NCI-H1417 (cell line): ENCODE measurements around the gene FAM170A.
A peak's percentile ranks its signal among the peaks of the same experiment; 100 is the strongest.

Source experiments
- DNase-seq, 3 experiments: peaks; one replicate each; lab custom pipeline; 2025; lab: John Stamatoyannopoulos, UW

FAM170A gene, protein sequence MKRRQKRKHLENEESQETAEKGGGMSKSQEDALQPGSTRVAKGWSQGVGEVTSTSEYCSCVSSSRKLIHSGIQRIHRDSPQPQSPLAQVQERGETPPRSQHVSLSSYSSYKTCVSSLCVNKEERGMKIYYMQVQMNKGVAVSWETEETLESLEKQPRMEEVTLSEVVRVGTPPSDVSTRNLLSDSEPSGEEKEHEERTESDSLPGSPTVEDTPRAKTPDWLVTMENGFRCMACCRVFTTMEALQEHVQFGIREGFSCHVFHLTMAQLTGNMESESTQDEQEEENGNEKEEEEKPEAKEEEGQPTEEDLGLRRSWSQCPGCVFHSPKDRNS

DNA sequence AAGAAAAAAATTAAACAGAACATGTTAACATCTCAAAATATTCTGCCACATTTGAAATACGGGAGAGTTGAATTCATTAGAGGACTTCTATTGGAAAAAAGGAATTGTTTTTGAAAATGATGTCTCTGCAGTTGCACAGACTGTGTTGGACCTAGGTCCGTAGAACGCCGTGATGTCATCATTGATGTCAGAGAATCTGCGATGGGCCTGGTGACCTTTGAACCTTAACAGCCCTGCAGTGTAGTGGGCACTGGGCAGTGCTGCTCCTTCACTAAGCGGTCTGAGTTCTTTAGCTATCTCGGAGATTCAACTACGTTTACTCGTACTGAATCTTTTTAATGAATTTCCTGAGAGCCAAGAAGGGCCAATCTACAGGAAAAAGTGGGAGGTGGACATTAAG lies at the start of gene FAM170A:
TSS of gene FAM170A (plus strand) at position 220 of the 400 bp plus-strand sequence. CDS start 211 bp downstream, outside the sequence.
- DNase-seq = no peak

DNA sequence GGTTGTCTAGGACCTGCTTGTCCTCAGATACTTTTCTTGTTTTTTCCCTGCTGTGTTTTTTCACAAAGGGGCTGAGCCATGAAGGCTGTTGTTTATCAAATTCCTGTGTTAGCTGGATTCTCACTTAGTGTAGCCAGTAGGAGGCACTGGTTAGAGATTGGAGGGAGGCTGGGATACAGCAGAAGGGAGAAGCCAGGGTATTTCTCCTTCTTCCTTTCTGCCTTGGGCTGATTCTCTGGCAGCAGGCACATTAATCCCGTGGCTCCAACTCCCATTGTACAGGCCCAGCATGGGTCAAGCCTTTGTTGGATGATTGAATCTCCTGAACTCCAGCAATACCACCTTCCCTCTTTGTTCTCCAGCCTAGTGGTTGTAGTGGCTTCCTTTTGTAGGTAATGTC lies 46.4 kb upstream of the FAM170A start:
- DNase-seq = no peak

DNA sequence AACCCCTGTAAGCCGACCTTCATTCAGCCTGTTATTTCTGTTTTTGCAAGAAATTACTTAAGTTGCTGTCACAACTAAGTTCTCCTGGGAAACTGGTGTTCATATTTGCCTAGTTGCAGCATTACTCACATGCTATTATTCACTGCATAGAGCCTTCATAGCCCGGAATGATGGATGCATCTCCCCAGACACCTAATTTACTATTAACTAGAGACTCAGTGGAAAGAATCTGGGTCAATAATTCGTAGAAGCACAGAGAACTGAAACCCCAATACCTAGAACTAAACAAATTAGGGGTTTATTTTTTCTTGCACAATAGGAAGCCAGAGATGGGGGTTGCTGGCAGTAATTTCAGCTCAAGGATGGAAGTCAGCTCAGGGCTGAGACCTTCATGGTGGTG lies 45.7 kb upstream of the FAM170A start:
- DNase-seq = no peak

DNA sequence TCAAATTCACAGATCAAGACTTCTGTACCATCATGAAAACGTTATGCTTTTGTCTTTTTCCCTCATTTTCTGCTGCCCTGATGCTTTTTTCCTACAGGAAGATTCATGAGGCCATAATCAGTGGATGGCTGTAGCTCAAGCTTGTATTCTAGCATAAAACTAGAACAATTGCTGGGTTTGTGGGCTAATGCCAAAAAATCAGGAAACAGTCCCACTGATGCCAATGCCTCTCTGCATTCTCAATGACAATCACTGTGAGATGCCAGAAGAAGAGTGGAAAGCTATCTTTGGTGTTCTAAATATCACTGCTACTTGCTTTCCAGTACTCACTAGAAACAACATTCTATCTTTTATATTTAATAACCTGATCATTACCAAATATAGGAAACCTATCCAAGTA lies 33.3 kb upstream of the FAM170A start:
- DNase-seq = no peak

DNA sequence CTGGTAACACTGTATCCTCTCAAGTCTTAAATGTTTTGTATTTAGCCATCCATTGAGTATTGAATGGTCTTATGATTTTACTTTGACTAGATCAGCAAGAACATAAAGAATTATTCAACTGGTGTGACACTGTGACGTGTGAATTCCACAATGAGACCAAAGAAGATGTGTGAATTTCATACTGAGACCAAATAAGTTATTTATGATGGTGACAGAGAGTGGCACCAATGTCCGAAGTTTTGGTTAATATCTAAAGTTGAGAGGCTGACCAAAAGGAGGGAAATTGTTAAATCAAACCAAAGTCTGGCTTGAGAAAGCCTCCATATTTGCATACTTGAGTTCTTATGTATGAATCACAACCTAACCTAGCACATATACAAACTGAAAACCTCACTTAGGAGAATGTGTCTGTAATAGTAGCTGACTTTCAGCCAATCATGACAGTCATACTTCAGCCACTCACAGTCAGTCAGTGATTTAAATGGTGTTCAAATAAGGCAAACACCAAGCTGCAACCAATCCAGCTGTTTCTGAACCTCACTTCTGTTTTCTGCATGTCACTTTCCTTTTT lies 31.5 kb upstream of the FAM170A start:
- no peak for DNase-seq

DNA sequence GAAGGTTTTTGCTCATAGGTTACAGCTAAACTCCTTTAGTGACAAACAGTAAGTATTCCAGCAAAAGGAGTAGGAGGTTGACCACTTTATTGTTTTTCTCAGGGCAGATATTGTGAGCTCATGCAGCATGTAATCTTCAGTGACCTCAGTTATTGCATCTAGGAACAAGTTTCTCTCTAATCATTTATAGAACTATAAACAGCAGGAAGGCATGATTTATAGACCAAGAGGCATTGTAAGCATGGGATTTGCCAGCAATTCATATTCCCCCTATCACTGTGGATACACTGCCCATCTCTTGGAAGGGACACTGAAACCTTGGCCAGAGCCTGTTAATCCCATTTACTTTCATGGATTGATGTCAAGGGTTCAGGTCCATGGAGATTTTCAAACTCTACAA lies 15.4 kb upstream of the FAM170A start:
- no peak for DNase-seq

DNA sequence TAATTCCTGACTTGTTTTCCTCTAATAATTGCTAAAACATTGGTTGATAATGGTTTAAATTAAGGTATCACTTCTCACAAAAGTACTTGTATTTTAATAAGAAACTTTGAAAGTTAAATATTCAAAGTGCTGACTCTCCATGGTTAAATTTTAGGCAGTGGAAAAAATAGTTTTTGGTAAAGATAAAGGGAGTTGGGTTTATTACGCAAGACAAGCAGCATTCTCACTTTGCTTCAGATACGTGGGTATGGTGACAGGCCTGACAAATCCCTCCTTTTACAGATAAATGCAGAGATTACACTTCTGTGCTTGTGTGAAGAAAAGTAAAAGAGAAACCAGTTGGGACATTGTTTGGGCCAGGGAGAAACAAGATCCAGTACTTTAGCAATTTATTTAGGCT lies 14.5 kb upstream of the FAM170A start:
- DNase-seq = no peak

DNA sequence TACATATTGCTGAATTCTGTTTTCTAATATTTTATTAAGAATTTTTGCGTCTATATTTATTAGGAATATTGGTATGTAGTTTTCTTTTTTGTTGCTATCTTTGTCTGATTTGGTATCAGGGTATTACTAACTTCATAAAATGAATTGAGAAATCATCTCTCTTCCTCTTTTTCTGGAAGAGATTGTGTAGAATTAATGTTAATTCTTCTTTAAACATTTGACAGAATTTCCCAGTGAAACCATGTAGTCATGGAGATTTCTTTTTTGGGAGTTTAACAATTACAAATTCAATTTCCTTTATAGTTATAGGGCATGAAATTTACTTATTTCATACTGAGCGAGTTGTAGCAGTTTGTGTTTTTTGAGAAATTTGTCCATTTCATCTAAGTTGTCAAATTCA lies 3.3 kb upstream of the FAM170A start:
- no peak for DNase-seq

DNA sequence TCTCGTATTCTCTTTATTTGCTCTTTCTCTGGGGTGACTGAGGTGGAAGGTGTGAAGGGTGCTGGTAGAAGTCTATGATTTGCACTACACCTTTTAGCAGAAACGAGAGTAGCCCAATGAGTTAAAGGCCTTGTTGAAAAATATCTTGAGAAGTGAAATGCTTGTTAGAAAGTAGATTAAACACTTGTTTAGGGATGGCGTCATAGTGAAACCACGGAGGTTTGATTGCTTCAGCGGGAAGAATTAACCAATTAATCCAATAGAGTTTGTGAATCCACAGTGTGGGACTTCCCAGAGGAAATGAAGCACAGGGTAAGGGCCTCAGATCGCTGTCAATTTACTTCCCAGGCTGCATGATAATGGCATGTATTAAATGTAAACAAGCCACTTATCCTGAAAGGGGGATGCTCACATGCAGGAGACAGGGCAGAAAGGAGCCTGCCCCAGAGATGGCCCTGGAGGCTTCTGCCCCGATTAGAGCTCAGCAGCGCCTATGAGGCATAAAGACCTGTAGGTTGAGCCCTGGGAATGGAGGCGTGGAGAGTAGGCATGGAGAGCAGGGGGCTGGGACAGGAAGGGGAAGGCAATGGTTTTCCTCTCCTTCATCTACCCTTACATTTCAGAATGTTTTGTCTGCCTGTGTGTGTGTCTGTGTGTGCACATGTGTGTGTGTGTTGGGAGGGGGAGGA lies 1.5 kb downstream of the FAM170A start:
- peak in 1 of 3 experiments; percentile 13 for DNase-seq

DNA sequence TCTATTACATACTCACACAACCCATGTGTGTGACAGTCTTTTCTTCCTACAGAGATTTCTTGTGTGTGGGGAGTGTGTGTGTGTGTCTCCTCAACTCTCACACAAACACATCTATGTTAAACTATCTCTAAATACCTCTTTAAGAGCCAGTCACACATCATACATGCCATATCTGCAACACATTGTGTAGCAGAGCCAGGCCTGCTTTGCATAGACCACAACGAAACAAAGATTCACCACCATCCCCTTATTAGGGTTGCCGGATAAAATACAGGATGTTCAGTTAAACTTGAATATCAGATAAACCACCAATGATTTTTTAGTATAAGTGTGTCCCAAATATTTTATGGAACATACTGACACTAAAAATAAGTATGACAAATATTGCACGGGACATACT lies 2.3 kb downstream of the FAM170A start:
- no peak for DNase-seq

DNA sequence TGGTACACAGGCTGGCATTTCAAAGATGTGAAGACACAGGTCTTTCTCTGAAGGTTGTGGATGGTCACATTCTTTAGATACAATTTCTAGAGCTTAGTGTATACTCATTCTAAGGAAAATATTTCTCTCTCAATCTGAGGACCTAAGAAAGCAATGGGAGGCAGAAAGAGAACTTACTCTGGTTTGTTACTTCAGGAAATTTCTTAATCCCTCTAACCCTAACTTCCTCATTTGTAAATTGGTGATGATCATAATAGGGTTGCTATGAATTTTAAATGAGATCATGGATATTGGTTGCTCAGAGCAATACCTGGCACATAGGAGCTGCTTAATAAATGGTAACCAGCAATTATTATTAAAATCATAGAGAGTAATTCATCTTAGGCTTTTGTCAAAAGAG lies 22.1 kb downstream of the FAM170A start:
- no peak for DNase-seq

DNA sequence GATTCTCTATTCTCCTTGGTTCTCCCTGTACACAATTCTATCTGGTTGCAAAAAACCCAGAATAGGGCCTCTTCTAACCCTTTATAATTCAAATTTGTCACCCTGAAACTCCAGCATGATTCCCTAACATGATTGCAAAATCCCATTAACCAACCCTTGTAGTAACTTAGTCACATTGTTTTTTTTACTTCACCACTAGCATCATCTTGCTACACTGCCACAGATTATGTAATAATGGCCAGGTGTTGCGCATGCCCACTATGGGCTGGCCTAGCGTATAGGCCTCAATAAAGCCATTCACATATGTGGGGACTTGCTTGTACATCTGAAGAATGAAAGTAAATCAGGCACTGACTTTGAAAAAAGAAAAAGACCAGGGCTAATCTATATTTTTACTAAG lies 25.7 kb downstream of the FAM170A start:
- DNase-seq = no peak

DNA sequence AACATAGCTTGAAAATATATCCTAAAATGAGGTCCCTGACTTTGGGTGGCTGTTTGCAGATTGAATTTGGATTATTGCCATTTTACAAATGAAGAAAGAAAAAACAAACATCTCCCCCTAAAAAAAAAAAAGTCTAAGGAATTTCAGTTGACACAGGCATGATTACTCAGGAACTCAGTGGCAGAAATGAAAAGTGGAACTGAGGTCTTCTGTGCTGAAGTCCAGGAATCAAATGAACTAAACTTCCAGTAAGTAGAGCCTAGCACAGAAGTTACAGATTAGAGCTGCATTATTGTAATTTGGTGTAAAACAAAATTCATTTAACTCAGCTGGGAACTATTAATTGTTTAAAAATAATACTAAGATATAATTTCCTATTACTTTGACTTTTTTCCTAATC lies 26.7 kb downstream of the FAM170A start:
- no peak for DNase-seq

DNA sequence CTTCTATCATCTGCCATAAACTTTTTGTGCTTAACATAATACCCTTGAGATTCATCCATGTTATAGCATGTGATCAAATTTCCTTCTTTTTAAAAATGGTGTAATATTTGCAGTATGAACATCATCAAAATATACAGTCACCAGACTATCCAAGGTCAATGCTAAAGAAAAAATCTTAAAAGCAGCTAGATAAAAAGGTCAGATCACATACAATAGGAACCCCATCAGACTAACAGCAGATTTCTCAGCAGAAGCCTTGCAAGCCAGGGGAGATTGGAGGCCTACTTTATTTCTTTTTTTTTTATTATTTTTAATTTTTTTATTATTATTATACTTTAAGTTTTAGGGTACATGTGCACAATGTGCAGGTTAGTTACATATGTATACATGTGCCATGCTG lies 37.2 kb downstream of the FAM170A start:
- no peak for DNase-seq

DNA sequence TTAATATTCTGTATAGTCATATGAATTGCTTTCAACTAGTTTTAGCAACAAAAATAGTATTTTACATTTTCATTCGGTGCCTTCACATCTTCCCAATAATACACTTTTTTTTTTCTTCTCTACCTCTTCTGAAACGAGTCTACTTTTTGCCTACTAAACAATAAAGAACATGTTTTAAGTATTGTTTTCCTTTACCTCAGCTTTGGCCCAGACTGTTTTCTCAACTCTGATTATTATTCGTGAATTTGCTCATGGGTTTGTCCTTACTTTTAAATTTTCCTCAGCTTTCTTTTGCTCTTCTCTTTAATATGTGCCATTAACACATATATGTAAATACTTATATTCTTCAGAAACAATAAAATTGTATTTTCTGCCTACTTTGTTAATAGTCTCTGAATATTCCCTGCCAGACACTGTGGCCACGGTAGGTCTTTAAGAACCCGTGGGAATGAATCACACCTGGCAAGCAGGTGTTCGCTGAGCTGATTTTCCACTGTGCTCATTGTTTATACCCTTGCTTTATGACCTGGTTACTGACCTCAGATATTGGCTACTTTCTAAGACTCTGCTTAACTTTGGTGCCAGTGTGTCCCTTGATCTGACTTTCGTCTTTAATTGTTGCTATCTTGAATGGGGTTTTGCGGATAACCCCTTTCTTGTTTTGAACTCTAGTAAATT lies 49.1 kb downstream of the FAM170A start:
- DNase-seq = peak in 2 of 3 experiments; percentile 3 to 35

DNA sequence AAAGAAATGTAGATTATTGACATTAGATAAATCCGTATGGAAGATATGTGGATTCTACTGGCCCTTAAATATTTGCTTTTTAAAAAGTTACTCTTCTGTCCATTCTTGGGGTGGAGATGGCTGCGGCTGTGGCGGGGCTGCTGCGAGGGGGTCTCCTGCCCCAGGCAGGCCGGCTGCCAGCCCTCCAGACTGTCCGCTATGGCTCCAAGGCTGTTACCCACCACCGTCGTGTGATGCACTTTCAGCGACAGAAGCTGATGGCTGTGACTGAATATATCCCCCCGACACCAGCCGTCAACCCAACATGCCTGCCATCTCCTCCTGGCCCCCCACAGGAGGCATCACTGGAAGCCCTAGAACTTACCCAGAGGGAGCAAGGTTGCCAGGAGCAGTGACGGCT lies 50.7 kb downstream of the FAM170A start:
- DNase-seq = no peak

DNA sequence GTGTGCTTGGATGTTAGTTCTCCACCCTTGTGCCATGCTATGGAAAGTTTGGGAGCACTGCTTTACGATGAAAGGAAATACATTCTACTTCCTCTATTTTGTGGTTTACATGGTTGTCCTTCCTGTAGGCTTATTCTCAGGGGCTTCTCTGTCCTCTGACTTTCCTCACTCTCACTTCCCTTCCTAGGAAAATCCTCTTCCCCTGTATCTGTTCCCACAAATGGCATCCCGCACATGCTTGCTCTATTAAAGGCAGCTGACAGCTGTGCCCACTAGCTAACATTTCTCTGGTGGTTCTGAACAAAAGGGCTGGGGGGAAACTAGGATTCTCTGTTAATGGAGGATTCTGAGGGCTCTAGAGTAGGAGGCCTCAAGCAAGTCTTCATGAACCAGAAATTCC lies 52.4 kb downstream of the FAM170A start:
- no peak for DNase-seq

DNA sequence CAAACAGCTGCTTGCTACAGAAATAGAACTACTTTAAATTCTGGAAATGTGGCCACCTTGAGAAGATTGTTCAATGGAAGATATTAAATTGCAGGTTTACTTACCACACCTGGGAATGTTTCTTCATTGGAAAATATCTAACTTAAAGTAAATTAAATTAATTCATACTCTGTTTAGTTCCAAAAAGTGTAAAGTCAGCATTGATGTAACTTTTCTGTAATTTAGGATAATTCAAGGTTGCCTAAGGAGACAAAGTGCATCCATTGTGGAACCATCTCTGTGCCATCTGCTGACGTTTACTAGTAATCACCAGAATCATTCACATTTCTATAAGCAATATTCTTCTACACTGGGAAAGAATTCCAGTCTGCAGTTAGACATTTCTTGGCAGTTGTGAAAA lies 53.0 kb downstream of the FAM170A start:
- DNase-seq = no peak
